Mesenchymal stem cell (in vitro differentiated cells and primary cell): Measurements from ENCODE around the gene TMCO5A.
"Not testable (repeated sequence)": the region's sequence is repeated elsewhere in the genome, so short reads cannot be mapped to it uniquely, and the experiment has no call there.

Experiments used
- DNase-seq: peaks from one replicate; pipeline ENCODE4 v3.0.0-alpha.2; 2013
- H2AFZ ChIP-seq: one replicate; pipeline ENCODE4 v1.6.1; 2013; ENCODE audit warnings: low read depth, mild to moderate bottlenecking, control low read depth, inconsistent platforms, low read length, moderate library complexity
- H2AK5ac ChIP-seq: 2 replicates; pipeline ENCODE4 v1.6.1; 2013; ENCODE audit warnings: low read length, moderate library complexity, mild to moderate bottlenecking, inconsistent platforms; ENCODE audit not compliant: severe bottlenecking
- H2BK120ac ChIP-seq: one replicate; pipeline ENCODE4 v1.6.1; 2013; ENCODE audit warnings: low read depth, mild to moderate bottlenecking, inconsistent platforms, low read length, moderate library complexity
- H2BK12ac ChIP-seq, 2 experiments: one replicate each; pipeline ENCODE4 v1.6.1; 2013; ENCODE audit warnings: inconsistent platforms in 2 of 2, low read length in 2 of 2, mild to moderate bottlenecking in 2 of 2, moderate library complexity in 2 of 2, control low read depth in 1 of 2
- H2BK15ac ChIP-seq: one replicate; pipeline ENCODE4 v1.6.1; 2013; ENCODE audit warnings: mild to moderate bottlenecking, low read depth, inconsistent platforms; ENCODE audit not compliant: poor library complexity, severe bottlenecking
- H2BK5ac ChIP-seq: 2 replicates; pipeline ENCODE4 v1.6.1; 2013; ENCODE audit warnings: low read depth, mild to moderate bottlenecking, low read length, control low read depth, inconsistent platforms; ENCODE audit not compliant: poor library complexity, severe bottlenecking
- H3K14ac ChIP-seq, 2 experiments: one replicate each; pipeline ENCODE4 v1.6.1; 2013; ENCODE audit warnings: inconsistent platforms in 2 of 2, low read length in 2 of 2, control low read depth in 1 of 2, mild to moderate bottlenecking in 1 of 2, moderate library complexity in 1 of 2
- H3K18ac ChIP-seq, 2 experiments: one replicate each; pipeline ENCODE4 v1.6.1; 2013; ENCODE audit warnings: inconsistent platforms in 2 of 2, low read length in 2 of 2, control low read depth in 1 of 2, low read depth in 1 of 2, mild to moderate bottlenecking in 1 of 2
- H3K23ac ChIP-seq, 2 experiments: one replicate each; pipeline ENCODE4 v1.6.1; 2013; ENCODE audit warnings: inconsistent platforms in 2 of 2, low read length in 2 of 2, mild to moderate bottlenecking in 2 of 2, moderate library complexity in 2 of 2, control low read depth in 1 of 2
- H3K27ac ChIP-seq: 2 replicates; pipeline ENCODE4 v1.5.1; 2013; ENCODE audit warnings: mild to moderate bottlenecking, moderate library complexity, low read length, control low read depth, inconsistent platforms; ENCODE audit not compliant: poor library complexity, severe bottlenecking
- H3K27me3 ChIP-seq, 2 experiments: 2 replicates each; pipeline versions ENCODE4 v1.6.1 to v1.7.0; 2013; ENCODE audit warnings: low read length in 2 of 2, mild to moderate bottlenecking in 2 of 2, moderate library complexity in 2 of 2, control low read depth in 1 of 2, inconsistent platforms in 1 of 2; ENCODE audit not compliant: control insufficient read depth in 1 of 2, insufficient read depth in 1 of 2
- H3K36me3 ChIP-seq, 2 experiments: 2 replicates each; pipeline versions ENCODE4 v1.6.1 to v1.7.0; 2013; ENCODE audit warnings: low read length in 2 of 2, control low read depth in 1 of 2, inconsistent platforms in 1 of 2, low read depth in 1 of 2, mild to moderate bottlenecking in 1 of 2; ENCODE audit not compliant: insufficient read depth in 2 of 2, control insufficient read depth in 1 of 2
- H3K4ac ChIP-seq, 2 experiments: one replicate each; pipeline ENCODE4 v1.6.1; 2013; ENCODE audit warnings: inconsistent platforms in 2 of 2, low read length in 2 of 2, mild to moderate bottlenecking in 2 of 2, moderate library complexity in 2 of 2, control low read depth in 1 of 2, low read depth in 1 of 2
- H3K4me1 ChIP-seq: 2 replicates; pipeline ENCODE4 v1.6.1; 2013; ENCODE audit warnings: low read depth, low read length, control low read depth; ENCODE audit not compliant: control insufficient read depth, insufficient read depth
- H3K4me2 ChIP-seq: 2 replicates; pipeline ENCODE4 v1.6.1; 2013; ENCODE audit warnings: low read length, mild to moderate bottlenecking, inconsistent platforms; ENCODE audit not compliant: poor library complexity, severe bottlenecking
- H3K4me3 ChIP-seq, 2 experiments: 2 replicates each; pipeline versions ENCODE4 v1.5.1 to v1.7.0; 2013; ENCODE audit warnings: low read length in 2 of 2, mild to moderate bottlenecking in 2 of 2, control low read depth in 1 of 2, low read depth in 1 of 2; ENCODE audit not compliant: insufficient read depth in 1 of 2
- H3K79me1 ChIP-seq: replicated peaks from 2 replicates; pipeline ENCODE4 v1.6.1; 2013; ENCODE audit warnings: mild to moderate bottlenecking, control low read depth, low read length, inconsistent platforms; ENCODE audit not compliant: poor library complexity, severe bottlenecking
- H3K9ac ChIP-seq: 2 replicates; pipeline ENCODE4 v1.7.0; 2013; ENCODE audit warnings: mild to moderate bottlenecking, low read length, moderate library complexity
- H3K9me3 ChIP-seq: 2 replicates; pipeline ENCODE4 v1.7.0; 2013; ENCODE audit warnings: mild to moderate bottlenecking, low read length; ENCODE audit not compliant: control insufficient read depth
- H4K8ac ChIP-seq: one replicate; pipeline ENCODE4 v1.6.1; 2013; ENCODE audit warnings: inconsistent platforms, mild to moderate bottlenecking, low read length, moderate library complexity
- H4K91ac ChIP-seq: one replicate; pipeline ENCODE4 v1.6.1; 2013; ENCODE audit warnings: mild to moderate bottlenecking, low read length, inconsistent platforms
- WGBS: methylation state at CpG from one replicate; pipeline ENCODE4 v1.1.7; 2013; ENCODE audit warnings: mixed read lengths; 5-methylcytosine and 5-hydroxymethylcytosine counted together

Gene TMCO5A

DNA sequence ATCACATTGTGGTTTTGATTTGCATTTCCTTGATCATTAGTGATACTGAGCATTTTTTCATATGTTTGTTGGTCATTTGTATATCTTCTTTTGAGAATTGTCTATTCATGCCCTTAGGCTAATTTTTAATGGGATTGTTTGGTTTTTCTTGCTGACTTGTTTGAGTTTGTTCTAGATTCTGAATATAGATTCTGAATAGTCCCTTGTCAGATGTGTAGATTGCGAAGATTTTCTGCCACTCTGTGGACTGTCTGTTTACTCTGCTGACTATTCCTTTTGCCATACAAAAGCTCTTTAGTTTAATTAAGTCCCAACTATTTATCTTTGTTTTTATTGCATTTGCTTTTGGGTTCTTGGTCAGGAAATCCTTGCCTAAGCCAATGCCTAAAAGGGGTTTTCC is 26.3 kb downstream of the TMCO5A start:
- not testable (repeated sequence) for H3K36me3 ChIP-seq, H2AFZ ChIP-seq, H2BK5ac ChIP-seq, H3K9ac ChIP-seq, H2BK15ac ChIP-seq, H3K4me2 ChIP-seq, H3K4me1 ChIP-seq, H3K27me3 ChIP-seq, H3K23ac ChIP-seq, H2BK12ac ChIP-seq, H4K91ac ChIP-seq, DNase-seq, H3K18ac ChIP-seq, H4K8ac ChIP-seq, H3K4ac ChIP-seq, H3K79me1 ChIP-seq, H3K9me3 ChIP-seq, H2AK5ac ChIP-seq, H3K14ac ChIP-seq, H3K4me3 ChIP-seq, H3K27ac ChIP-seq, H2BK120ac ChIP-seq
- no CpG with 5 or more reads among the region's 1 CpG for WGBS

DNA sequence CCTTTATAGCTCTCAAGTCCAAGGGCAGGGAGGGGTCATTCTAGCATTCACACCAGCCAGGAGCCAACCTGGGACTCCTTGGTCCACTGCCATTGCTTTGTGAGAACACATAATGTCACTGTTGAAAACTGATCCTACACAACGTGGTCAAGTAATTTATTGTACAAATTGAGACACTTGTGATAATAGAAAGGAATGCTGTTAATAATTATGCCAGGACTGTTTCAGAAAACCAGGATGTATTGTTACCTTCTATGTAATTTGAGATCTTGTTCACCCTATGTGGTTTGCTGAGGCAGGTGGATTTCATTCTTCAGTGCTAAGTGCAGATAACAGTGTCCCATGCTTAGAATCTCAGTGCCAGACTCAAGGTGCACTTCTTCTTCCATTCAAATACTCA is 33.3 kb downstream of the TMCO5A start:
- Histone ChIP-seq H3K36me3 (no peaks in the 10 kb centered on the region), H3K23ac (no peak overlapping the region), H3K18ac (no peak overlapping the region), H2AFZ (no peak overlapping the region), H3K4me2 (no peak overlapping the region), H3K14ac (no peak overlapping the region), H3K79me1 (no peaks in the 10 kb centered on the region), H2BK12ac (no peak overlapping the region), H3K4me1 (peaks cover 1% of the 10 kb centered on the region), H2BK5ac (no peak overlapping the region), H2BK120ac (no peak overlapping the region), H4K8ac (no peak overlapping the region), H2BK15ac (no peak overlapping the region), H2AK5ac (no peak overlapping the region), H3K27ac (no peak overlapping the region), H3K27me3 (no peaks in the 10 kb centered on the region), H4K91ac (no peak overlapping the region), H3K9me3 (no peaks in the 10 kb centered on the region), H3K9ac (no peak overlapping the region), H3K4ac (no peak overlapping the region), H3K4me3 (no peak overlapping the region)
- 75% methylated on average over 1 of the region's 1 CpG for WGBS
- DNase-seq: no peak

DNA sequence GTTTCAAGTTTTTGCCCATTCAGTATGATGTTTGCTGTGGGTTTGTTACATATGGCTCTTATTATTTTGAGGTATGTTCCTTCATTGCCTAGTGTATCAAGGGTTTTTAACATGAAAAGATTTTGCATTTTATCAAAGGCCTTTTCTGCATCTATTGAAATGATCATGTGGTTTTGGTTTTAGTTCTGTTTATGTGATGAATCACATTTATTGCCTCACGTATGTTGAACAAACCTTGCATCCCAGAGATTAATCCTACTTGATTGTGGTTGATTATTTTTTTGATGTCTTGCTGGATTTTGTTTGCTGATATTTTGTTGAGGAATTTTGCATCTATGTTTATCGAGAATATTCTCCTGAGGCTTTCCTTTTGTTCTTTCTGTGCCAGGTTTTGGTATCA is 39.4 kb downstream of the TMCO5A start:
- Histone ChIP-seq H3K4ac (no peak overlapping the region), H3K4me1 (no peaks in the 10 kb centered on the region), H3K23ac (no peak overlapping the region), H4K91ac (no peak overlapping the region), H3K27me3 (no peaks in the 10 kb centered on the region), H3K14ac (no peak overlapping the region), H3K4me2 (no peak overlapping the region), H3K36me3 (no peaks in the 10 kb centered on the region), H3K9me3 (no peaks in the 10 kb centered on the region), H3K79me1 (no peaks in the 10 kb centered on the region), H2AFZ (no peak overlapping the region), H2BK120ac (no peak overlapping the region), H4K8ac (no peak overlapping the region), H3K9ac (no peak overlapping the region), H2AK5ac (no peak overlapping the region), H3K27ac (no peak overlapping the region), H2BK5ac (no peak overlapping the region), H3K4me3 (no peak overlapping the region), H2BK12ac (no peak overlapping the region), H3K18ac (no peak overlapping the region), H2BK15ac (no peak overlapping the region)
- 83% methylated on average over 2 of the region's 2 CpGs for WGBS
- peak; percentile 8 for DNase-seq

- no peak overlapping the region for H3K27ac ChIP-seq
- no peaks in the 10 kb centered on the region for H3K79me1 ChIP-seq
- DNase-seq: no peak
- no peak overlapping the region for H3K4me3 ChIP-seq
- no peaks in the 10 kb centered on the region for H3K36me3 ChIP-seq
- 92% methylated on average over 4 of the region's 4 CpGs for WGBS
- H3K14ac ChIP-seq: no peak overlapping the region
- H3K4ac ChIP-seq: no peak overlapping the region
- H4K91ac ChIP-seq: no peak overlapping the region
- H3K9ac ChIP-seq: no peak overlapping the region
- H3K23ac ChIP-seq: no peak overlapping the region
- no peak overlapping the region for H2BK5ac ChIP-seq
- H2AK5ac ChIP-seq: no peak overlapping the region
- H3K4me2 ChIP-seq: no peak overlapping the region
- H3K9me3 ChIP-seq: no peaks in the 10 kb centered on the region
- H3K27me3 ChIP-seq: no peaks in the 10 kb centered on the region
- no peak overlapping the region for H2BK15ac ChIP-seq
- H2BK120ac ChIP-seq: no peak overlapping the region
- H2BK12ac ChIP-seq: no peak overlapping the region
- no peak overlapping the region for H3K18ac ChIP-seq
- no peaks in the 10 kb centered on the region for H3K4me1 ChIP-seq
- H4K8ac ChIP-seq: no peak overlapping the region
- H2AFZ ChIP-seq: no peak overlapping the region
Measured at GRCh38 chr15:37978231-37978630, 43.8 kb downstream of the TMCO5A start.
